ENCODE results near the gene HNRNPL. TPM values are rescaled to one million over a fixed set of nuclear protein-coding genes. Genes with fewer than 3 reads are reported as not detected.
A peak's percentile ranks its signal among the peaks of the same experiment; 100 is the strongest.

HNRNPL gene
- total and polyA plus RNA-seq, 9 of the 15 experiments (the other 6 are each of a cell fraction or from before 2014, with no cell fraction given) = 39.5 to 610 (median 299) TPM

DNA sequence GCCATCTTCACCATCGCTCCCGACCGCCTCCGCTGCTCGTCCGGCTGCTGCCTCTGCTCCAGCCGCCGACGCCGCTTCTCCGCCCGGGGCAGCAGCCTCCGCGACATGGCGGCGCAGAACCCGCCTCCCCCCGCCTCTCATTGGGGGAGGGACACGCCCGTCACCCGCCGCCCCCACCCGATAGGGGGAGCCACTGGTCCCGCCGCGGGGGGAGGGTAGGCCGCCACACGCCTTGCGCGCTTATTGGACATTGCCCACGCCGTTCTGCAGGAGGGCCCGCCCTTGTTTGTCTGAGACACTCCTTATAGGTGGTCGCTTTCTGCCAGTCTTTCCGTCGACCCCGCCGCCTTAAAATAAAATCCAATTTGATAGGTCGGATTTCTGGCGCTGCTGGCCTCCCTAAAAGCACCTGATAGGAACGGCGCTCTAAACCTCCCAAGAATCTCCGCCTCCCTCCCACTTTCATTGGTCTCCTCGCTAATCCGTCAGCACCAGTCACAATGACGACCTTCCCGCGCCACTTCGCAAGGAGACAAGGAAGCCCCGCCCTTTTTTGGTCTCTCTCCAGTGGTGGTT lies at the start of gene HNRNPL (continued):
- TF ChIP-seq, protein P1, sequence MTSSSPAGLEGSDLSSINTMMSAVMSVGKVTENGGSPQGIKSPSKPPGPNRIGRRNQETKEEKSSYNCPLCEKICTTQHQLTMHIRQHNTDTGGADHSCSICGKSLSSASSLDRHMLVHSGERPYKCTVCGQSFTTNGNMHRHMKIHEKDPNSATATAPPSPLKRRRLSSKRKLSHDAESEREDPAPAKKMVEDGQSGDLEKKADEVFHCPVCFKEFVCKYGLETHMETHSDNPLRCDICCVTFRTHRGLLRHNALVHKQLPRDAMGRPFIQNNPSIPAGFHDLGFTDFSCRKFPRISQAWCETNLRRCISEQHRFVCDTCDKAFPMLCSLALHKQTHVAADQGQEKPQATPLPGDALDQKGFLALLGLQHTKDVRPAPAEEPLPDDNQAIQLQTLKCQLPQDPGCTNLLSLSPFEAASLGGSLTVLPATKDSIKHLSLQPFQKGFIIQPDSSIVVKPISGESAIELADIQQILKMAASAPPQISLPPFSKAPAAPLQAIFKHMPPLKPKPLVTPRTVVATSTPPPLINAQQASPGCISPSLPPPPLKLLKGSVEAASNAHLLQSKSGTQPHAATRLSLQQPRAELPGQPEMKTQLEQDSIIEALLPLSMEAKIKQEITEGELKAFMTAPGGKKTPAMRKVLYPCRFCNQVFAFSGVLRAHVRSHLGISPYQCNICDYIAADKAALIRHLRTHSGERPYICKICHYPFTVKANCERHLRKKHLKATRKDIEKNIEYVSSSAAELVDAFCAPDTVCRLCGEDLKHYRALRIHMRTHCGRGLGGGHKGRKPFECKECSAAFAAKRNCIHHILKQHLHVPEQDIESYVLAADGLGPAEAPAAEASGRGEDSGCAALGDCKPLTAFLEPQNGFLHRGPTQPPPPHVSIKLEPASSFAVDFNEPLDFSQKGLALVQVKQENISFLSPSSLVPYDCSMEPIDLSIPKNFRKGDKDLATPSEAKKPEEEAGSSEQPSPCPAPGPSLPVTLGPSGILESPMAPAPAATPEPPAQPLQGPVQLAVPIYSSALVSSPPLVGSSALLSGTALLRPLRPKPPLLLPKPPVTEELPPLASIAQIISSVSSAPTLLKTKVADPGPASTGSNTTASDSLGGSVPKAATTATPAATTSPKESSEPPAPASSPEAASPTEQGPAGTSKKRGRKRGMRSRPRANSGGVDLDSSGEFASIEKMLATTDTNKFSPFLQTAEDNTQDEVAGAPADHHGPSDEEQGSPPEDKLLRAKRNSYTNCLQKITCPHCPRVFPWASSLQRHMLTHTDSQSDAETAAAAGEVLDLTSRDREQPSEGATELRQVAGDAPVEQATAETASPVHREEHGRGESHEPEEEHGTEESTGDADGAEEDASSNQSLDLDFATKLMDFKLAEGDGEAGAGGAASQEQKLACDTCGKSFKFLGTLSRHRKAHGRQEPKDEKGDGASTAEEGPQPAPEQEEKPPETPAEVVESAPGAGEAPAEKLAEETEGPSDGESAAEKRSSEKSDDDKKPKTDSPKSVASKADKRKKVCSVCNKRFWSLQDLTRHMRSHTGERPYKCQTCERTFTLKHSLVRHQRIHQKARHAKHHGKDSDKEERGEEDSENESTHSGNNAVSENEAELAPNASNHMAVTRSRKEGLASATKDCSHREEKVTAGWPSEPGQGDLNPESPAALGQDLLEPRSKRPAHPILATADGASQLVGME (CRISPR knock-in tag; IDR thresholded peaks at IDR 0.05) = no peak
- TF ChIP-seq ZNF24 (IDR thresholded peaks at IDR 0.05) (no peak), BRD4 (IDR thresholded peaks at IDR 0.05) (peak; percentile 45), ZNF121 (CRISPR knock-in tag; conservative IDR thresholded peaks at IDR 0.05) (no peak), ZNF232 (CRISPR knock-in tag; IDR thresholded peaks at IDR 0.05) (no peak), BMI1 (IDR thresholded peaks at IDR 0.05; ENCODE audit: low read length) (no peak), SMAD2 (IDR thresholded peaks at IDR 0.05; ENCODE audit: low read depth, low read length) (no peak), EGR1 (conservative IDR thresholded peaks at IDR 0.05) (peak; percentile 83), BACH1 (tag; IDR thresholded peaks at IDR 0.05) (no peak), ZNF551 (CRISPR knock-in tag; IDR thresholded peaks at IDR 0.05) (no peak), MCM7 (IDR thresholded peaks at IDR 0.05) (no peak), CBFA2T3 (IDR thresholded peaks at IDR 0.05) (no peak), ZZZ3 (IDR thresholded peaks at IDR 0.05) (no peak), ZNF41 (CRISPR knock-in tag; conservative IDR thresholded peaks at IDR 0.05) (no peak), ZFP1 (CRISPR knock-in tag; IDR thresholded peaks at IDR 0.05) (no peak), GABPB2 (CRISPR knock-in tag; conservative IDR thresholded peaks at IDR 0.05) (no peak), SPI1 (IDR thresholded peaks at IDR 0.05; ENCODE audit: borderline replicate concordance, low read depth, low read length) (no peak), KDM5B (IDR thresholded peaks at IDR 0.05; ENCODE audit: insufficient replicate concordance, low read depth, low read length) (peak; percentile 59)
- TF ChIP-seq, protein P2, sequence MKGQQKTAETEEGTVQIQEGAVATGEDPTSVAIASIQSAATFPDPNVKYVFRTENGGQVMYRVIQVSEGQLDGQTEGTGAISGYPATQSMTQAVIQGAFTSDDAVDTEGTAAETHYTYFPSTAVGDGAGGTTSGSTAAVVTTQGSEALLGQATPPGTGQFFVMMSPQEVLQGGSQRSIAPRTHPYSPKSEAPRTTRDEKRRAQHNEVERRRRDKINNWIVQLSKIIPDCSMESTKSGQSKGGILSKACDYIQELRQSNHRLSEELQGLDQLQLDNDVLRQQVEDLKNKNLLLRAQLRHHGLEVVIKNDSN (CRISPR knock-in tag; IDR thresholded peaks at IDR 0.05) = peak; percentile 42; the same call in 1 of the 2 replicates
- TF ChIP-seq, protein P3, sequence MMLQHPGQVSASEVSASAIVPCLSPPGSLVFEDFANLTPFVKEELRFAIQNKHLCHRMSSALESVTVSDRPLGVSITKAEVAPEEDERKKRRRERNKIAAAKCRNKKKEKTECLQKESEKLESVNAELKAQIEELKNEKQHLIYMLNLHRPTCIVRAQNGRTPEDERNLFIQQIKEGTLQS (IDR thresholded peaks at IDR 0.05) = no peak
- TF ChIP-seq, protein P3 (CRISPR knock-in tag; conservative IDR thresholded peaks at IDR 0.05) = no peak
- TF ChIP-seq, protein P4, sequence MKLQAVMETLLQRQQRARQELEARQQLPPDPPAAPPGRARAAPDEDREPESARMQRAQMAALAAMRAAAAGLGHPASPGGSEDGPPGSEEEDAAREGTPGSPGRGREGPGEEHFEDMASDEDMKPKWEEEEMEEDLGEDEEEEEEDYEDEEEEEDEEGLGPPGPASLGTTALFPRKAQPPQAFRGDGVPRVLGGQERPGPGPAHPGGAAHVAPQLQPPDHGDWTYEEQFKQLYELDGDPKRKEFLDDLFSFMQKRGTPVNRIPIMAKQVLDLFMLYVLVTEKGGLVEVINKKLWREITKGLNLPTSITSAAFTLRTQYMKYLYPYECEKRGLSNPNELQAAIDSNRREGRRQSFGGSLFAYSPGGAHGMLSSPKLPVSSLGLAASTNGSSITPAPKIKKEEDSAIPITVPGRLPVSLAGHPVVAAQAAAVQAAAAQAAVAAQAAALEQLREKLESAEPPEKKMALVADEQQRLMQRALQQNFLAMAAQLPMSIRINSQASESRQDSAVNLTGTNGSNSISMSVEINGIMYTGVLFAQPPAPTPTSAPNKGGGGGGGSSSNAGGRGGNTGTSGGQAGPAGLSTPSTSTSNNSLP (IDR thresholded peaks at IDR 0.05; ENCODE audit: borderline replicate concordance, low read depth, low read length) = peak; percentile 88; the same call in 1 of the 2 replicates
